Activated T-cell treated with anti-CD3 and anti-CD28 coated beads for 4 hours (primary cell): ENCODE data around the gene KMT2C.
"Not testable (repeated sequence)": the region's sequence is repeated elsewhere in the genome, so short reads cannot be mapped to it uniquely, and the experiment has no call there.

Experiments
- DNase-seq: peaks from one replicate; pipeline ENCODE4 v3.0.0-alpha.2; 2020

The KMT2C gene

GRCh38 chr7:152353281-152353680 lies 82.5 kb downstream of the KMT2C start:
- not testable (repeated sequence) for DNase-seq

GRCh38 chr7:152351747-152352146 lies 84.1 kb downstream of the KMT2C start:
- DNase-seq = not testable (repeated sequence)

- no peak for DNase-seq
These were observed 84.6 kb downstream of the KMT2C start for GRCh38 chr7:152351168-152351567.

GRCh38 chr7:152347888-152348287 lies 87.9 kb downstream of the KMT2C start:
- no peak for DNase-seq

- DNase-seq = no peak
These were observed 91.5 kb downstream of the KMT2C start for GRCh38 chr7:152344253-152344652.

- no peak for DNase-seq
These were observed 93.0 kb downstream of the KMT2C start for GRCh38 chr7:152342796-152343195.

GRCh38 chr7:152341914-152342236 lies 93.9 kb downstream of the KMT2C start:
- no peak for DNase-seq

- DNase-seq = no peak
These were observed 94.5 kb downstream of the KMT2C start for GRCh38 chr7:152341039-152341913.

- DNase-seq = no peak
These were observed 95.6 kb downstream of the KMT2C start for GRCh38 chr7:152340161-152340560.

- DNase-seq = no peak
These were observed 97.2 kb downstream of the KMT2C start for GRCh38 chr7:152338561-152338960.

- no peak for DNase-seq
These were observed 98.9 kb downstream of the KMT2C start for GRCh38 chr7:152336754-152337368.

- no peak for DNase-seq
These were observed 99.8 kb downstream of the KMT2C start for GRCh38 chr7:152335900-152336571.

GRCh38 chr7:152333134-152333533 lies 102.7 kb downstream of the KMT2C start:
- DNase-seq = no peak

- DNase-seq = no peak
These were observed 105.0 kb downstream of the KMT2C start for GRCh38 chr7:152330827-152331226.

GRCh38 chr7:152329469-152329868 lies 106.3 kb downstream of the KMT2C start:
- DNase-seq = no peak

GRCh38 chr7:152328234-152328633 lies 107.6 kb downstream of the KMT2C start:
- no peak for DNase-seq

- DNase-seq = no peak
These were observed 120.0 kb downstream of the KMT2C start for GRCh38 chr7:152315845-152316244.

GRCh38 chr7:152313831-152314604 lies 121.8 kb downstream of the KMT2C start:
- DNase-seq = no peak

- no peak for DNase-seq
These were observed 122.6 kb downstream of the KMT2C start for GRCh38 chr7:152313217-152313616.

GRCh38 chr7:152312316-152312715 lies 123.5 kb downstream of the KMT2C start:
- no peak for DNase-seq

GRCh38 chr7:152307902-152308301 lies 127.9 kb downstream of the KMT2C start:
- DNase-seq = no peak

GRCh38 chr7:152299542-152300143 lies 136.2 kb downstream of the KMT2C start:
- not testable (repeated sequence) for DNase-seq

- DNase-seq = no peak
These were observed 142.9 kb downstream of the KMT2C start for GRCh38 chr7:152292897-152293296.
